Measurements from ENCODE around the gene GNAO1.

DNA sequence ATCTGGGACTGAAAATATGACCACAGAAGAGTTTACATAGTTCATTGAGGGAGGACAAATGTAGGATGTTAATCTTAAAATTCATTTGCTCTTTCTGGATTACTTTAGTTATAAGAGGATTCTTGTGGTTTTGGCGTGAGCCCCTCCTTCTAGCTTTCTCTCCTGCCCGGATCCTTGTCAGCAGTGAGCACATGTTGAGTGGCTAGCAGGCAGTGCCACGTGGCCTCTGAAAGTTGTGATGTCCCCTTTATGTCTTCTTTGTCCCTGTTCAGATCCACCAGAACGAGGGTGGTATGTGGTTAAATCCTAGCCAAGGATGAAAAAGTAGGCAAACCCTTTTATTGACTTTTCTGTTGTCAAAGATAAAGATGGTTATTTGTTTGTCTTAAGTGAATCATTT lies 83.8 kb downstream of the GNAO1 start:
- TF ChIP-seq POLR2A (IDR thresholded peaks at IDR 0.05) (no peak), CTCF (IDR thresholded peaks at IDR 0.05) (no peak)
